22Rv1 (cell line): ENCODE measurements around the gene ZNF219.

Experiments used
- ZFX ChIP-seq: fragments of 450-650 bp; IDR thresholded peaks from 2 replicates; pipeline ENCODE4 v1.6.1; 2017; ENCODE audit warnings: antibody characterized with exemption, borderline replicate concordance
- TF ChIP-seq, protein P1 (sequence below): fragments of 450-650 bp; IDR thresholded peaks from 2 replicates; pipeline ENCODE4 v1.5.1; 2017; ENCODE audit warnings: mild to moderate bottlenecking

DNA sequence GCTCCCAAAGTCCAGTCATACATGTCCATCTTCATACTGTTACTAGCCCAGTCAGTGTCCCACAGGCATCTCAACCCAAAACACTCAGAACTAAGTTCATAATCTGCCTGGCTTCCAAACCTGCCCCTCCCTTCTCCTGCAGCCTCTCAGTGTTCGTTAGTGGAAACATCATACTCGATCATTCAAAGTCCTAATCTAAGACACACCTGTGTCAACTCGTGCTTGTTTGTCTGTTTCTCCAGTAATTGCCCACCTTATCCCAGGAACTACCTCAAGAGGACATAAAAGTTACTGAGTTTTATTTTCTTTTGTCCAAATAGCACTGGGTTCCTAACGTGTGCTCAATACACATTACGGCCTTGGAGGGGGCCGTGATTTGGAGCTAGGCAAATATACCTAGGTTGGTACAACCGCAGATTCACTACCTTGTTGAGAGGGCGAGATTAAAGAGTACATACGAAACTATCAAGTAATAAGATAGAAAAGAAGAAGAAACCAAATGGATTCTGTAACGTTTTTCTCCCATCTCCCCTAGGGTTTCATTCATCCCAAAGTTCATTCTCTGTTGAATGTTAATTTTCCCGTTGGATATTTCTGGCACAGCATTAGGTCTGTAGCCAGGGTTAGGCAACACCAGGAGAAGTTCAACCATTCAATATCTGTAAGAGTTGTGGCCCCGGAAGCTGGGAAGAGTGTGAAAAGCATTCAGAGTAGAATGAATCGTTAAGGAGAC, 37.7 kb downstream of the ZNF219 start:
- TF ChIP-seq, protein P1, sequence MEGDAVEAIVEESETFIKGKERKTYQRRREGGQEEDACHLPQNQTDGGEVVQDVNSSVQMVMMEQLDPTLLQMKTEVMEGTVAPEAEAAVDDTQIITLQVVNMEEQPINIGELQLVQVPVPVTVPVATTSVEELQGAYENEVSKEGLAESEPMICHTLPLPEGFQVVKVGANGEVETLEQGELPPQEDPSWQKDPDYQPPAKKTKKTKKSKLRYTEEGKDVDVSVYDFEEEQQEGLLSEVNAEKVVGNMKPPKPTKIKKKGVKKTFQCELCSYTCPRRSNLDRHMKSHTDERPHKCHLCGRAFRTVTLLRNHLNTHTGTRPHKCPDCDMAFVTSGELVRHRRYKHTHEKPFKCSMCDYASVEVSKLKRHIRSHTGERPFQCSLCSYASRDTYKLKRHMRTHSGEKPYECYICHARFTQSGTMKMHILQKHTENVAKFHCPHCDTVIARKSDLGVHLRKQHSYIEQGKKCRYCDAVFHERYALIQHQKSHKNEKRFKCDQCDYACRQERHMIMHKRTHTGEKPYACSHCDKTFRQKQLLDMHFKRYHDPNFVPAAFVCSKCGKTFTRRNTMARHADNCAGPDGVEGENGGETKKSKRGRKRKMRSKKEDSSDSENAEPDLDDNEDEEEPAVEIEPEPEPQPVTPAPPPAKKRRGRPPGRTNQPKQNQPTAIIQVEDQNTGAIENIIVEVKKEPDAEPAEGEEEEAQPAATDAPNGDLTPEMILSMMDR, result no peak
- no peak for TF ChIP-seq ZFX
